Measurements from ENCODE around the gene RAB25. TPM values are rescaled to one million over a fixed set of nuclear protein-coding genes. Genes with fewer than 3 reads are reported as not detected.

Gene RAB25
- total and polyA plus RNA-seq, 2 of the 13 experiments (the other 11 are each of a cell fraction or from before 2014, with no cell fraction given), result 0.20 to 0.22 TPM

DNA sequence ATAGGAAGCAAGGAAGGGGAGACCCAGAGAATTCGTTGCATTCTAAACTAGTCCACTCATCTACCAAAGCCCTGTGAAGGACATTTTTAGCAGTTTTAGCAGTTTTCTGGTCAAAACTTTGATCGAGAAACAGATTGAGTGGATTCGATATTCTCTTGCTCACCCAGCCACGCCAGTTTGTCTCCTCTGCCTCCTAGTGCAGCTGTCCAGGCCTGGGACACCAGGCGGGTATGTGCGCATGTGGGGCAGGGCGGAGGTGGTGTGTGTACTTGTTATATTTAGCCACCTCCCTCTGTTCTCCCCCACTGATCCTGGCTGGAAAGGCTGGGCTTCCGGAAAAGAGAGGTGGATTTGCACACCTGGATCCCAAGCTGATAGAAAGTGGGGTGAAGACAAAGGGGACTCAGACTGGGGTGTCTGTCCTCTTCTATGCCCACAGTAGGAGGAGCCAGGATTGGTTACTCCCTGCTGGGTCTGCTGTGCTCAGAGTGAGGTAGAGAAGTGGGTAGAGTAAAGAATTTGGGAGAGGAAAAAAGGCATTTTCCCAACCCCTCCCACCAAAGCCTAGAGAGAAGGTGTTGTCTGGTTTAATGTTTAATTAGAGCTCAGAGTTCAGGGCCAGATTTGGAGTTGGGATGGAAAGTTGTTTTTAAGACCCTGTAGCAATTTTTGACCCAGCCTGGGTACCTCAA is 57.4 kb downstream of the RAB25 start (continued):
- TF ChIP-seq, protein P1, sequence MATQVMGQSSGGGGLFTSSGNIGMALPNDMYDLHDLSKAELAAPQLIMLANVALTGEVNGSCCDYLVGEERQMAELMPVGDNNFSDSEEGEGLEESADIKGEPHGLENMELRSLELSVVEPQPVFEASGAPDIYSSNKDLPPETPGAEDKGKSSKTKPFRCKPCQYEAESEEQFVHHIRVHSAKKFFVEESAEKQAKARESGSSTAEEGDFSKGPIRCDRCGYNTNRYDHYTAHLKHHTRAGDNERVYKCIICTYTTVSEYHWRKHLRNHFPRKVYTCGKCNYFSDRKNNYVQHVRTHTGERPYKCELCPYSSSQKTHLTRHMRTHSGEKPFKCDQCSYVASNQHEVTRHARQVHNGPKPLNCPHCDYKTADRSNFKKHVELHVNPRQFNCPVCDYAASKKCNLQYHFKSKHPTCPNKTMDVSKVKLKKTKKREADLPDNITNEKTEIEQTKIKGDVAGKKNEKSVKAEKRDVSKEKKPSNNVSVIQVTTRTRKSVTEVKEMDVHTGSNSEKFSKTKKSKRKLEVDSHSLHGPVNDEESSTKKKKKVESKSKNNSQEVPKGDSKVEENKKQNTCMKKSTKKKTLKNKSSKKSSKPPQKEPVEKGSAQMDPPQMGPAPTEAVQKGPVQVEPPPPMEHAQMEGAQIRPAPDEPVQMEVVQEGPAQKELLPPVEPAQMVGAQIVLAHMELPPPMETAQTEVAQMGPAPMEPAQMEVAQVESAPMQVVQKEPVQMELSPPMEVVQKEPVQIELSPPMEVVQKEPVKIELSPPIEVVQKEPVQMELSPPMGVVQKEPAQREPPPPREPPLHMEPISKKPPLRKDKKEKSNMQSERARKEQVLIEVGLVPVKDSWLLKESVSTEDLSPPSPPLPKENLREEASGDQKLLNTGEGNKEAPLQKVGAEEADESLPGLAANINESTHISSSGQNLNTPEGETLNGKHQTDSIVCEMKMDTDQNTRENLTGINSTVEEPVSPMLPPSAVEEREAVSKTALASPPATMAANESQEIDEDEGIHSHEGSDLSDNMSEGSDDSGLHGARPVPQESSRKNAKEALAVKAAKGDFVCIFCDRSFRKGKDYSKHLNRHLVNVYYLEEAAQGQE (IDR thresholded peaks at IDR 0.05; ENCODE audit: borderline replicate concordance in 1 of 2, low read depth in 1 of 2, low read length in 2 of 2), result no peak
- TF ChIP-seq CENPX (CRISPR knock-in tag; IDR thresholded peaks at IDR 0.05), result no peak
- no peak for TF ChIP-seq ZNF570 (CRISPR knock-in tag; IDR thresholded peaks at IDR 0.05; ENCODE audit: borderline replicate concordance)
- TF ChIP-seq ZNF790 (CRISPR knock-in tag; IDR thresholded peaks at IDR 0.05; ENCODE audit: borderline replicate concordance), result no peak
- TF ChIP-seq ZNF232 (CRISPR knock-in tag; IDR thresholded peaks at IDR 0.05; ENCODE audit: borderline replicate concordance), result no peak
- TF ChIP-seq, protein P2, sequence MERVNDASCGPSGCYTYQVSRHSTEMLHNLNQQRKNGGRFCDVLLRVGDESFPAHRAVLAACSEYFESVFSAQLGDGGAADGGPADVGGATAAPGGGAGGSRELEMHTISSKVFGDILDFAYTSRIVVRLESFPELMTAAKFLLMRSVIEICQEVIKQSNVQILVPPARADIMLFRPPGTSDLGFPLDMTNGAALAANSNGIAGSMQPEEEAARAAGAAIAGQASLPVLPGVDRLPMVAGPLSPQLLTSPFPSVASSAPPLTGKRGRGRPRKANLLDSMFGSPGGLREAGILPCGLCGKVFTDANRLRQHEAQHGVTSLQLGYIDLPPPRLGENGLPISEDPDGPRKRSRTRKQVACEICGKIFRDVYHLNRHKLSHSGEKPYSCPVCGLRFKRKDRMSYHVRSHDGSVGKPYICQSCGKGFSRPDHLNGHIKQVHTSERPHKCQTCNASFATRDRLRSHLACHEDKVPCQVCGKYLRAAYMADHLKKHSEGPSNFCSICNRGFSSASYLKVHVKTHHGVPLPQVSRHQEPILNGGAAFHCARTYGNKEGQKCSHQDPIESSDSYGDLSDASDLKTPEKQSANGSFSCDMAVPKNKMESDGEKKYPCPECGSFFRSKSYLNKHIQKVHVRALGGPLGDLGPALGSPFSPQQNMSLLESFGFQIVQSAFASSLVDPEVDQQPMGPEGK (CRISPR knock-in tag; IDR thresholded peaks at IDR 0.05), result peak; percentile 89
- TF ChIP-seq, protein P3, sequence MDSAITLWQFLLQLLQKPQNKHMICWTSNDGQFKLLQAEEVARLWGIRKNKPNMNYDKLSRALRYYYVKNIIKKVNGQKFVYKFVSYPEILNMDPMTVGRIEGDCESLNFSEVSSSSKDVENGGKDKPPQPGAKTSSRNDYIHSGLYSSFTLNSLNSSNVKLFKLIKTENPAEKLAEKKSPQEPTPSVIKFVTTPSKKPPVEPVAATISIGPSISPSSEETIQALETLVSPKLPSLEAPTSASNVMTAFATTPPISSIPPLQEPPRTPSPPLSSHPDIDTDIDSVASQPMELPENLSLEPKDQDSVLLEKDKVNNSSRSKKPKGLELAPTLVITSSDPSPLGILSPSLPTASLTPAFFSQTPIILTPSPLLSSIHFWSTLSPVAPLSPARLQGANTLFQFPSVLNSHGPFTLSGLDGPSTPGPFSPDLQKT (CRISPR knock-in tag; IDR thresholded peaks at IDR 0.05; ENCODE audit: borderline replicate concordance), result no peak
- TF ChIP-seq, protein P4, sequence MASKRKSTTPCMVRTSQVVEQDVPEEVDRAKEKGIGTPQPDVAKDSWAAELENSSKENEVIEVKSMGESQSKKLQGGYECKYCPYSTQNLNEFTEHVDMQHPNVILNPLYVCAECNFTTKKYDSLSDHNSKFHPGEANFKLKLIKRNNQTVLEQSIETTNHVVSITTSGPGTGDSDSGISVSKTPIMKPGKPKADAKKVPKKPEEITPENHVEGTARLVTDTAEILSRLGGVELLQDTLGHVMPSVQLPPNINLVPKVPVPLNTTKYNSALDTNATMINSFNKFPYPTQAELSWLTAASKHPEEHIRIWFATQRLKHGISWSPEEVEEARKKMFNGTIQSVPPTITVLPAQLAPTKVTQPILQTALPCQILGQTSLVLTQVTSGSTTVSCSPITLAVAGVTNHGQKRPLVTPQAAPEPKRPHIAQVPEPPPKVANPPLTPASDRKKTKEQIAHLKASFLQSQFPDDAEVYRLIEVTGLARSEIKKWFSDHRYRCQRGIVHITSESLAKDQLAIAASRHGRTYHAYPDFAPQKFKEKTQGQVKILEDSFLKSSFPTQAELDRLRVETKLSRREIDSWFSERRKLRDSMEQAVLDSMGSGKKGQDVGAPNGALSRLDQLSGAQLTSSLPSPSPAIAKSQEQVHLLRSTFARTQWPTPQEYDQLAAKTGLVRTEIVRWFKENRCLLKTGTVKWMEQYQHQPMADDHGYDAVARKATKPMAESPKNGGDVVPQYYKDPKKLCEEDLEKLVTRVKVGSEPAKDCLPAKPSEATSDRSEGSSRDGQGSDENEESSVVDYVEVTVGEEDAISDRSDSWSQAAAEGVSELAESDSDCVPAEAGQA (IDR thresholded peaks at IDR 0.05; ENCODE audit: low read depth), result no peak
- TF ChIP-seq, protein P4 (CRISPR knock-in tag; IDR thresholded peaks at IDR 0.05; ENCODE audit: borderline replicate concordance), result no peak
- no peak for TF ChIP-seq PAWR (CRISPR knock-in tag; IDR thresholded peaks at IDR 0.05; ENCODE audit: borderline replicate concordance)
- TF ChIP-seq POLR2AphosphoS2 (IDR thresholded peaks at IDR 0.05; ENCODE audit: low read depth, low read length), result no peak
- 0 out of 2 replicates have a peak, but pooled peaks have one; percentile 27 for TF ChIP-seq ZC3H4 (CRISPR knock-in tag; IDR thresholded peaks at IDR 0.05; ENCODE audit: borderline replicate concordance)
- TF ChIP-seq, protein P5, sequence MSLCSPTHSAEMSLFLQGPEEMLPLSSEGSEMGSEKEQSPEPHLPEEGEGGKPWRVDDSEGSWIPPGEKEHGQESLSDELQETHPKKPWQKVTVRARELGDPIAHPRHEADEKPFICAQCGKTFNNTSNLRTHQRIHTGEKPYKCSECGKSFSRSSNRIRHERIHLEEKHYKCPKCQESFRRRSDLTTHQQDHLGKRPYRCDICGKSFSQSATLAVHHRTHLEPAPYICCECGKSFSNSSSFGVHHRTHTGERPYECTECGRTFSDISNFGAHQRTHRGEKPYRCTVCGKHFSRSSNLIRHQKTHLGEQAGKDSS (CRISPR knock-in tag; IDR thresholded peaks at IDR 0.05; ENCODE audit: borderline replicate concordance, low read depth), result no peak; the same call in 1 of the 2 replicates
- TF ChIP-seq MATR3 (CRISPR knock-in tag; IDR thresholded peaks at IDR 0.05), result no peak
